GM19025 (cell line): ENCODE data around the gene ZNG1B.
"Not testable (repeated sequence)": the region's sequence is repeated elsewhere in the genome, so short reads cannot be mapped to it uniquely, and the experiment has no call there.

Source experiments
- ATAC-seq: cut with Tn5 transposase; IDR thresholded peaks from one replicate; pipeline ENCODE4 v1.9.1; 2021; ENCODE audit warnings: mild to moderate bottlenecking, low read depth, moderate library complexity; ENCODE audit not compliant: unreplicated experiment

ZNG1B gene

GRCh38 chr2:113542529-113542928, 105.0 kb downstream of the ZNG1B start:
- ATAC-seq: not testable (repeated sequence)
